OCI-LY3 (cell line): ENCODE data around the gene NUTF2.

Experiments
- EZH2phosphoT487 ChIP-seq: fragments of 200-600 bp; shearing (Covaris generic); IDR thresholded peaks from 2 replicates; pipeline ENCODE4 v1.6.1; 2018; ENCODE audit warnings: antibody characterized with exemption, mixed run types, low read depth
- TF ChIP-seq, protein P1 (sequence below): fragments of 200-600, 300-600 bp; sonication (generic); IDR thresholded peaks from 2 replicates; pipeline ENCODE4 v1.5.1; 2014; ENCODE audit warnings: antibody characterized with exemption, low read length, low read depth

DNA sequence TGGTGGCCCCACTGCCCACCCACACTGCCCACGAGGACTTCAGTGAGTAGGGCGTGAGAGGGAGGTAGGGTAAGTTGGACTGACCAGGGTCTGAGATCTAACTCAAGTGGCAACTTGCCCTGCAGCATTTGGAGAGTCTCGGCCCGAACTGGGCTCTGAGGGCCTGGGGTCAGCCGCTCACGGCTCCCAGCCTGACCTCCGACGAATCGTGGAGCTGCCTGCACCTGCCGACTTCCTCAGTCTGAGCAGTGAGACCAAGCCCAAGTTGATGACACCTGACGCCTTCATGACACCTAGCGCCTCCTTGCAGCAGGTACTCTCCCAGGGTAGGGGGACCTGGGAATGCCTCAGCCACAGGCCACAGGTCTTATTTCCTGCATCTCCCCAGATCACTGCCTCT, 32.7 kb downstream of the NUTF2 start:
- TF ChIP-seq, protein P1, sequence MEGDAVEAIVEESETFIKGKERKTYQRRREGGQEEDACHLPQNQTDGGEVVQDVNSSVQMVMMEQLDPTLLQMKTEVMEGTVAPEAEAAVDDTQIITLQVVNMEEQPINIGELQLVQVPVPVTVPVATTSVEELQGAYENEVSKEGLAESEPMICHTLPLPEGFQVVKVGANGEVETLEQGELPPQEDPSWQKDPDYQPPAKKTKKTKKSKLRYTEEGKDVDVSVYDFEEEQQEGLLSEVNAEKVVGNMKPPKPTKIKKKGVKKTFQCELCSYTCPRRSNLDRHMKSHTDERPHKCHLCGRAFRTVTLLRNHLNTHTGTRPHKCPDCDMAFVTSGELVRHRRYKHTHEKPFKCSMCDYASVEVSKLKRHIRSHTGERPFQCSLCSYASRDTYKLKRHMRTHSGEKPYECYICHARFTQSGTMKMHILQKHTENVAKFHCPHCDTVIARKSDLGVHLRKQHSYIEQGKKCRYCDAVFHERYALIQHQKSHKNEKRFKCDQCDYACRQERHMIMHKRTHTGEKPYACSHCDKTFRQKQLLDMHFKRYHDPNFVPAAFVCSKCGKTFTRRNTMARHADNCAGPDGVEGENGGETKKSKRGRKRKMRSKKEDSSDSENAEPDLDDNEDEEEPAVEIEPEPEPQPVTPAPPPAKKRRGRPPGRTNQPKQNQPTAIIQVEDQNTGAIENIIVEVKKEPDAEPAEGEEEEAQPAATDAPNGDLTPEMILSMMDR = no peak
- no peak for TF ChIP-seq EZH2phosphoT487
